Erythroblast (primary cell): ENCODE results near the gene NOL4L.

Experiments used
- GATA1 ChIP-seq: IDR thresholded peaks from 2 replicates; pipeline ENCODE4 v1.6.1; 2011; ENCODE audit warnings: low read depth, mild to moderate bottlenecking, control low read depth, low read length, moderate library complexity
- POLR2A ChIP-seq: IDR thresholded peaks from 2 replicates; pipeline ENCODE4 v1.6.1; 2011; ENCODE audit warnings: mild to moderate bottlenecking, low read length

GRCh38 chr20:32439132-32439829 lies 145.9 kb downstream of the NOL4L start:
- TF ChIP-seq POLR2A (no peak), GATA1 (no peak)
